Ovary (tissue), 9 donors: ENCODE data around the gene WDR82. TPM values are rescaled to one million over a fixed set of nuclear protein-coding genes. Genes with fewer than 3 reads are reported as not detected.
"Not testable (repeated sequence)": the region's sequence is repeated elsewhere in the genome, so short reads cannot be mapped to it uniquely, and the experiment has no call there.

Experiments used
- DNase-seq, 5 donors: peaks; one replicate each; pipeline ENCODE4 v3.0.0-alpha.2; 2019 to 2020
- H3K27ac ChIP-seq, 2 donors: fragments of 200-600 bp; one replicate each; pipeline versions ENCODE4 v1.5.1 to v1.8.0; 2019 to 2022
- H3K27me3 ChIP-seq: fragments of 200-600 bp; one replicate; pipeline ENCODE4 v1.8.0; 2022
- H3K36me3 ChIP-seq: fragments of 200-600 bp; sonication (generic); one replicate; pipeline ENCODE4 v1.5.1; 2019
- H3K4me1 ChIP-seq: one replicate; pipeline ENCODE4 v1.8.1; 2013; ENCODE audit warnings: mild to moderate bottlenecking, moderate library complexity; ENCODE audit not compliant: insufficient read depth
- H3K4me3 ChIP-seq: fragments of 200-600 bp; sonication (generic); one replicate; pipeline ENCODE4 v1.5.1; 2017
- H3K9me3 ChIP-seq, 2 donors: fragments of 200-600 bp in 1 of 2; sonication (generic) in 1 of 2; one replicate each; pipeline versions ENCODE4 v1.5.1 to v1.8.1; 2013 to 2019; ENCODE audit warnings: mild to moderate bottlenecking in 1 of 2, moderate library complexity in 1 of 2
- EP300 ChIP-seq: sonication (generic); formaldehyde crosslinking; IDR thresholded peaks from one replicate; pipeline ENCODE4 v1.6.1; 2017; ENCODE audit warnings: antibody characterized with exemption
- POLR2A ChIP-seq: fragments of 450-650 bp; IDR thresholded peaks from one replicate; pipeline ENCODE4 v1.6.1; 2017; ENCODE audit warnings: antibody characterized with exemption, mild to moderate bottlenecking, moderate library complexity
- WGBS, 3 donors: extraction: QIAGEN DNeasy Blood & Tissue Kit in 1 of 3; methylation state at CpG; one replicate each; pipeline versions ENCODE4 v1.1.5 to v1.1.7; 2013 to 2017; 5-methylcytosine and 5-hydroxymethylcytosine counted together
- intact Hi-C, 4 donors: fragments of 100-400 bp; cut with DNase I; formaldehyde crosslinking; loops; one replicate each; pipeline versions ENCODE4 v1.11.0 to v1.15.1; 2022 to 2023
- polyA plus RNA-seq, 2 donors: library from polyadenylated mRNA; stranded (reverse); fragments of 200-250 nt in 1 of 2; fragments of 350-450 nt in 1 of 2; fragmentation: Illumina TruSeq in 1 of 2; extraction: RNeasy Lipid Tissue Mini Kit (QIAGEN cat#74804) in 1 of 2; gene quantifications; one replicate each; pipeline ENCODE4 v1.2.3, GENCODE V29; 2013 to 2014
- total RNA-seq, 7 donors: library from RNA; depleted of rRNA in 2 of 7; stranded (reverse); fragments of >200 nt in 2 of 7; fragmentation: NEBNext Ultra II Directional in 3 of 7; extraction: Animal tissue kit (Norgen Biotek cat#: 25700) in 3 of 7; gene quantifications; one replicate each; pipeline versions ENCODE4 v1.1.0 to v1.2.4, GENCODE V29; 2016 to 2023
- TF ChIP-seq, protein P1 (sequence below), 3 donors: fragments of 450-650 bp in 2 of 3; fragments of 200-600 bp in 1 of 3; IDR thresholded peaks; one replicate each; pipeline versions ENCODE4 v1.5.1 to v1.8.0; 2016 to 2022; ENCODE audit warnings: antibody characterized with exemption in 3 of 3, mild to moderate bottlenecking in 1 of 3
- donor health status: DM: no; HTN: no; CAD: no; lungs with moderate emphysema.
- donor health status: DM: no; HTN: no; CAD: no.
- donor health status: Bipolar disorder and iron deficiency.
- donor health status: DM: yes; HTN: yes; CAD: no.
- donor health status: DM: no; HTN: no; CAD: no.
- donor health status: DM: yes; HTN: yes; CAD: no.

The WDR82 gene
- total and polyA plus RNA-seq, 9 donors = 36.4 to 110 (median 95.2) TPM

DNA sequence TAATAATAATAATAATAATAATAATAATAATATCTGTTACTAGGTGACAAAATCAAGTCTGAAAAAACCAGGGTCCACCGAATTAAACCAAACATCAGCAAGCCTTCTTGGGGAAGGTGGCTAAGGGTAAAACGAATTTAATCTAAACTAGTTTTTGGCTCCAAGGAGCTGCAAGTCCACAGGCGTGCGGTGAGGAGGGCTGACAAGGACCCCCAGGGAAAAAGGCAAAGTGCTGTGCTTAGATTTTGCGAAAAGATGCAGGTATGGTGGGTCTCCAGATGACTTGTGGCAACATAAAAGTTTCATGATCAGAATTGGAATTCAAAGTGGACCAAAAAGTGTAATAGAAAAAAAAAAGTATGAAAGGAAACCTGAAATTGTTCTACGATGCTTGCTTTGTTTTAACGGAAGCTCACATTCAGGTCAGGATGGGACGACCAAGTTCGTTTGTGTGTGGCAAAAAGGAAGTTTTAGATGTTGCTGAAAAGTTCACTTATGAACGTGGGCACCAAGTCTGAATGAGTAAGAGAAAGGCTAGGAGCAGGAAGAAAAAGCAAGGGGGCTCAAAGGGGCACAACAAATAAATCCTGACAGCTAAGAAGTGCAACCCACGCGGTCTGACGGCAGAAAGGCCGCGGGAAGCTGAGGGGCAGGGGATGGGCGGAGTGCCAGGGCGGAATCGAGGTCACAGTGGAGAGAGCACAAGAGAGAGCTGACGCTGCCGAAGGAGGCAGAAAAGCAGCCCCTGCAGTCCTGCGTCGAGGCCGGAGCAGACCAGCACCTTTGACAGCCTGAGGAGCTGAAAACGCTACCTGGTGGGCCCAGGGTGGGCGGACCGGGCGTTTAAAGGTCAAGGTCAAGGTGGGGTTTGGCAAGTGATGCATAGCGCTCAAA is 1.1 kb downstream of the WDR82 start:
- Histone ChIP-seq H3K27ac (peak overlapping the region; percentile 93), H3K27me3 (no peaks in the 10 kb centered on the region), H3K9me3 (no peaks in the 10 kb centered on the region), H3K4me3 (peak overlapping the region; percentile 51), H3K36me3 (no peaks in the 10 kb centered on the region), H3K4me1 (peaks cover 15% of the 10 kb centered on the region)
- peak; percentile 80 to 91 (median 88) for DNase-seq
- 0 to 1% (median 1%) methylated on average over 28 of the region's 28 CpGs for WGBS, 3 donors
- intact Hi-C loops = loop anchor here in 3 of 4 donors (5.0 to 10.0 kb wide), 2 partner anchors 40 to 53 kb away; partner anchors contain the start of genes TWF2 (in 2 of the 3) and TLR9 (in 1 of the 3)
- TF ChIP-seq EP300 = no peak
- TF ChIP-seq, protein P1, sequence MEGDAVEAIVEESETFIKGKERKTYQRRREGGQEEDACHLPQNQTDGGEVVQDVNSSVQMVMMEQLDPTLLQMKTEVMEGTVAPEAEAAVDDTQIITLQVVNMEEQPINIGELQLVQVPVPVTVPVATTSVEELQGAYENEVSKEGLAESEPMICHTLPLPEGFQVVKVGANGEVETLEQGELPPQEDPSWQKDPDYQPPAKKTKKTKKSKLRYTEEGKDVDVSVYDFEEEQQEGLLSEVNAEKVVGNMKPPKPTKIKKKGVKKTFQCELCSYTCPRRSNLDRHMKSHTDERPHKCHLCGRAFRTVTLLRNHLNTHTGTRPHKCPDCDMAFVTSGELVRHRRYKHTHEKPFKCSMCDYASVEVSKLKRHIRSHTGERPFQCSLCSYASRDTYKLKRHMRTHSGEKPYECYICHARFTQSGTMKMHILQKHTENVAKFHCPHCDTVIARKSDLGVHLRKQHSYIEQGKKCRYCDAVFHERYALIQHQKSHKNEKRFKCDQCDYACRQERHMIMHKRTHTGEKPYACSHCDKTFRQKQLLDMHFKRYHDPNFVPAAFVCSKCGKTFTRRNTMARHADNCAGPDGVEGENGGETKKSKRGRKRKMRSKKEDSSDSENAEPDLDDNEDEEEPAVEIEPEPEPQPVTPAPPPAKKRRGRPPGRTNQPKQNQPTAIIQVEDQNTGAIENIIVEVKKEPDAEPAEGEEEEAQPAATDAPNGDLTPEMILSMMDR (IDR thresholded peaks at IDR 0.05) = no peak
- TF ChIP-seq POLR2A = peak; percentile 25

DNA sequence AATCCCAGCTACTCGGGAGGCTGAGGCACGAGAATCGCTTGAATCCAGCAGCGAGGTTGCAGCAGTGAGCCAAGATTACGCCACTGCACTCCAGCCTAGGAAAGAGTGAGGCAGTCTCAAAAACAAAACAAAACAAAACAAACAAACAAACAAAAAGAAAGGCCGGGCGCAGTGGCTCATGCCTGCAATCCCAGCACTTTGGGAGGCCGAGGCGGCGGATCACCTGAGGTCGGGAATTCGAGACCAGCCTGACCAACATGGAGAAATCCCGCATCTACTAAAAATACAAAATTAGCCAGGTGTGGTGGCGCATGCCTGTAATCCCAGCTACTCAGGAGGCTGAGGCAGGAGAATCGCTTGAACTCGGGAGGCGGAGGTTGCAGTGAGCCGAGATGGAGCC is 3.7 kb downstream of the WDR82 start:
- not testable (repeated sequence) for H3K27ac ChIP-seq
- peaks cover 33% of the 10 kb centered on the region for H3K4me1 ChIP-seq
- WGBS, 3 donors = 91 to 95% (median 93%) methylated on average over 18 of the region's 18 CpGs

DNA sequence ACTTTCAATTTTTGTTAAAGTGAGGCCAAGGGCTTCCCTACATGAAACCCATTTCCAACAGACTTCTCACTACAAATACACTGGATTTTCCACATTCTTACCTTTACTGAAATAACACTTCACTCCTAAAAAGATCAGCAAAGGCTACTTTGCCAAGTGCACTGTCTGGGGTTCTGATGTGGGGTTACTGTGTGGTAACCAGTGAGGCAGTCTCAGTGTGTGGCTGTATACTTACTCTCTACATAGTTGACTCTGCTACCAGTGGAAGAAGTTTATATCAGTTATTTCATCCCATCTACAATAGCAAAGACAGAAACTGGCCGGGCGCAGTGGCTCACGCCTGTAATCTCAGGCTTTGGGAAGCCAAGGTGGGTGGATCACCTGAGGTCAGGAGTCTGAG is 5.6 kb downstream of the WDR82 start:
- DNase-seq = peak in 1 of 5 donors; percentile 15
- H3K4me1 ChIP-seq = peaks cover 30% of the 10 kb centered on the region
- no peak overlapping the region for H3K27ac ChIP-seq
- WGBS, 3 donors = 75 to 89% (median 81%) methylated on average over 3 of the region's 3 CpGs
- no peaks in the 10 kb centered on the region for H3K27me3 ChIP-seq
- no peak overlapping the region for H3K4me3 ChIP-seq
- H3K9me3 ChIP-seq = no peaks in the 10 kb centered on the region
- H3K36me3 ChIP-seq = no peaks in the 10 kb centered on the region
- intact Hi-C loops = loop anchor here in 1 of 4 donors (10.0 kb wide), 1 partner anchor 48 kb away; the partner anchor contains the start of gene TLR9
- TF ChIP-seq EP300 (no peak), POLR2A (no peak)
- TF ChIP-seq, protein P1 (IDR thresholded peaks at IDR 0.05) = no peak

More for the DNA sequence above, 3.7 kb downstream of the WDR82 start:
- not testable (repeated sequence) for H3K27me3 ChIP-seq, H3K4me3 ChIP-seq, H3K9me3 ChIP-seq, H3K36me3 ChIP-seq
- DNase-seq = peak in 1 of 5 donors; percentile 25
- intact Hi-C loops = loop anchor here in 3 of 4 donors (5.0 to 10.0 kb wide), 2 partner anchors 37 to 50 kb away; partner anchors contain the start of genes TWF2 (in 2 of the 3) and TLR9 (in 1 of the 3)

DNA sequence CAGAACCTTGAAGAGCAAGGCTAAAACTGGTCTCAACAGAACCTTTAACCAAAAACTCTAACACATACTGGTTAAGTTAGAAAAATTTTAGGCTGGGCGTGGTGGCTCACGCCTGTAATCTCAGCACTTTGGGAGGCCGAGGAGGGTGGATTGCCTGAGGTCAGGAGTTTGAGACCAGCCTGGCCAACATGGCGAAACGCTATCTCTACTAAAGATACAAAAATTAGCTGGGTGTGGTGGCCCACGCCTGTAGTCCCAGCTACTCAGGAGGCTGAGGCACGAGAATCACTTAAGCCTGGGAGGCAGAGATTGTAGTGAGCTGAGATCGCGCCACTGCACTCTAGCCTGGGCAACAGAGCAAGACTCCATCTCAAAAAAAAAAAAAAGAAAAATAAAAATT is 6.3 kb downstream of the WDR82 start:
- peaks cover 30% of the 10 kb centered on the region for H3K4me1 ChIP-seq
- WGBS, 3 donors = 92 to 94% (median 93%) methylated on average over 9 of the region's 9 CpGs
- not testable (repeated sequence) for H3K9me3 ChIP-seq, H3K36me3 ChIP-seq, DNase-seq, H3K4me3 ChIP-seq, H3K27ac ChIP-seq, H3K27me3 ChIP-seq
- intact Hi-C loops = loop anchor here in 1 of 4 donors (10.0 kb wide), 1 partner anchor 47 kb away; the partner anchor contains the start of gene TLR9

DNA sequence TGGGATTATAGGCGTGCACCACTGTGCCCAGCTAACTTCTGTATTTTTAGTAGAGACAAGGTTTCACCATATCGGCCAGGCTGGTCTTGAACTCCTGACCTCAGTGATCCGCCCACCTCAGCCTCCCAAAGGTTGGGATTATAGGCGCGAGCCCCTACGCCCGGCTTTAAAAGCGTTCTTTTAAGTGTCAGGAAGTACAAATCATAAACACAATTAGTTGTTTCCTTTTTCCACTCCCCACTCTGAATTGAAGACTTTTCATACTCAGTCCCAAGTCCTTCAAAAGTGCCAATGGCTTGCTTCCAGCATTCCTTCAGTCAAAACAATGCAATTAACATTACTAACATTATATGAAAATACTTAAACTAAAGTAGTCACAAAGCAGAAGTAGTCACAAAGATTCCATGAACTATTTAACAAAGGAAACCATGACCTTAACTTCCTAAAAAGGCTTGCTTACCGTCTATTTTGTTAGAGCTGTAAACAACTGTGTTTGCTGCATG is 8.1 kb downstream of the WDR82 start:
- DNase-seq = peak in 1 of 5 donors; percentile 33
- Histone ChIP-seq H3K27ac (no peak overlapping the region), H3K4me3 (no peak overlapping the region), H3K36me3 (no peaks in the 10 kb centered on the region), H3K4me1 (peaks cover 23% of the 10 kb centered on the region), H3K27me3 (no peaks in the 10 kb centered on the region), H3K9me3 (no peaks in the 10 kb centered on the region)
- intact Hi-C loops = loop anchor here in 1 of 4 donors (10.0 kb wide), 1 partner anchor 46 kb away; the partner anchor contains the start of gene TLR9
- WGBS, 3 donors = 6 to 16% (median 10%) methylated on average over 9 of the region's 9 CpGs
- TF ChIP-seq, protein P1 (IDR thresholded peaks at IDR 0.05) = no peak
- TF ChIP-seq POLR2A (no peak), EP300 (no peak)
